ENCODE results near the gene FGFR2. TPM values are rescaled to one million over a fixed set of nuclear protein-coding genes. Genes with fewer than 3 reads are reported as not detected.

The FGFR2 gene
- polyA plus RNA-seq, 1 donor from 2014 or later: 14.8 TPM

- H3K27me3 ChIP-seq (ENCODE audit: insufficient read depth, low read depth, low read length): peaks cover 14% of the 10 kb centered on the region
- TF ChIP-seq TAF1 (IDR thresholded peaks at IDR 0.05; ENCODE audit: low read depth) (no peak), EZH2 (IDR thresholded peaks at IDR 0.05; ENCODE audit: borderline replicate concordance, insufficient read depth, low read length, poor library complexity, severe bottlenecking) (no peak), SMC3 (conservative IDR thresholded peaks at IDR 0.05; ENCODE audit: poor library complexity) (no peak), POLR2AphosphoS5 (IDR thresholded peaks at IDR 0.05) (no peak), CTCF (IDR thresholded peaks at IDR 0.05; ENCODE audit: poor library complexity, severe bottlenecking) (no peak), EP300 (conservative IDR thresholded peaks at IDR 0.05; ENCODE audit: poor library complexity, severe bottlenecking) (no peak), REST (IDR thresholded peaks at IDR 0.05; ENCODE audit: borderline replicate concordance) (no peak), RAD21 (conservative IDR thresholded peaks at IDR 0.05) (no peak)
- no peaks in the 10 kb centered on the region for H3K9me2 ChIP-seq (ENCODE audit: insufficient read depth, low read length)
- no peak overlapping the region for H3K9ac ChIP-seq (ENCODE audit: low read length)
- no peaks in the 10 kb centered on the region for H3K36me3 ChIP-seq (ENCODE audit: insufficient read depth, low read length)
- H3K27ac ChIP-seq (ENCODE audit: low read length): no peak overlapping the region
- no peaks in the 10 kb centered on the region for H3K9me3 ChIP-seq (ENCODE audit: low read length)
- no peaks in the 10 kb centered on the region for H3K79me2 ChIP-seq (replicated peaks; ENCODE audit: insufficient read depth, low read length)
- no peaks in the 10 kb centered on the region for H3F3A ChIP-seq (ENCODE audit: insufficient read depth, low read length, poor library complexity, severe bottlenecking)
- H4K20me1 ChIP-seq (ENCODE audit: insufficient read depth): no peaks in the 10 kb centered on the region
- no peak overlapping the region for H2AFZ ChIP-seq (ENCODE audit: low read depth, low read length)
- H3K4me3 ChIP-seq (ENCODE audit: low read length): no peak overlapping the region
- no peak overlapping the region for H3K4me2 ChIP-seq (ENCODE audit: low read length)
Measured at GRCh38 chr10:121553511-121554264, 44.6 kb downstream of the FGFR2 start.

- no peak overlapping the region for H3K4me3 ChIP-seq (ENCODE audit: low read length)
Measured at GRCh38 chr10:121552746-121553145, 45.5 kb downstream of the FGFR2 start.

More at GRCh38 chr10:121552746-121553145, 45.5 kb downstream of the FGFR2 start:
- Histone ChIP-seq H3K27ac (ENCODE audit: low read length) (no peak overlapping the region), H3F3A (ENCODE audit: insufficient read depth, low read length, poor library complexity, severe bottlenecking) (no peaks in the 10 kb centered on the region), H3K9me3 (ENCODE audit: low read length) (no peaks in the 10 kb centered on the region), H2AFZ (ENCODE audit: low read depth, low read length) (no peak overlapping the region), H3K9me2 (ENCODE audit: insufficient read depth, low read length) (no peaks in the 10 kb centered on the region), H3K27me3 (ENCODE audit: insufficient read depth, low read depth, low read length) (peaks cover 10% of the 10 kb centered on the region), H4K20me1 (ENCODE audit: insufficient read depth) (no peaks in the 10 kb centered on the region), H3K4me2 (ENCODE audit: low read length) (no peak overlapping the region), H3K36me3 (ENCODE audit: insufficient read depth, low read length) (no peaks in the 10 kb centered on the region), H3K9ac (ENCODE audit: low read length) (no peak overlapping the region), H3K79me2 (replicated peaks; ENCODE audit: insufficient read depth, low read length) (no peaks in the 10 kb centered on the region)
- no peak for TF ChIP-seq EP300 (conservative IDR thresholded peaks at IDR 0.05; ENCODE audit: poor library complexity, severe bottlenecking)
- TF ChIP-seq MXI1 (conservative IDR thresholded peaks at IDR 0.05; ENCODE audit: poor library complexity, severe bottlenecking): no peak
